MM.1S (cell line): ENCODE measurements around the gene DENND1A.

Experiments used
- DNase-seq: peaks from one replicate; pipeline ENCODE4 v3.0.0-alpha.2; 2015
- H2AFZ ChIP-seq: fragments of 300-600 bp; sonication (generic); 2 replicates; pipeline ENCODE4 v1.6.0; 2016; ENCODE audit warnings: antibody characterized with exemption, low read length
- H3F3A ChIP-seq: fragments of 300-600 bp; sonication (generic); 2 replicates; pipeline ENCODE4 v1.6.1; 2016; ENCODE audit warnings: mild to moderate bottlenecking, antibody characterized with exemption, low read length, moderate library complexity, mixed read lengths; ENCODE audit not compliant: insufficient read depth
- H3K27ac ChIP-seq: fragments of 300-600 bp; sonication (generic); 2 replicates; pipeline ENCODE4 v1.5.1; 2016; ENCODE audit warnings: mild to moderate bottlenecking, low read length
- H3K27me3 ChIP-seq: fragments of 300-600 bp; sonication (generic); replicated peaks from 2 replicates; pipeline ENCODE4 v1.6.0; 2016; ENCODE audit warnings: low read length; ENCODE audit not compliant: insufficient read depth
- H3K36me3 ChIP-seq: fragments of 300-600 bp; sonication (generic); replicated peaks from 2 replicates; pipeline ENCODE4 v1.6.1; 2016; ENCODE audit warnings: mild to moderate bottlenecking, low read length, mixed read lengths; ENCODE audit not compliant: insufficient read depth
- H3K4me1 ChIP-seq: fragments of 300-600 bp; sonication (generic); 2 replicates; pipeline ENCODE4 v1.6.1; 2016; ENCODE audit warnings: low read length, mixed read lengths
- H3K4me2 ChIP-seq: fragments of 300-600 bp; sonication (generic); 2 replicates; pipeline ENCODE4 v1.6.0; 2016; ENCODE audit warnings: low read depth, low read length
- H3K4me3 ChIP-seq: fragments of 300-600 bp; sonication (generic); 2 replicates; pipeline ENCODE4 v1.5.1; 2016; ENCODE audit warnings: low read length, mixed read lengths
- H3K79me2 ChIP-seq: fragments of 300-600 bp; sonication (generic); 2 replicates; pipeline ENCODE4 v1.6.1; 2016; ENCODE audit warnings: mixed run types, low read length, mixed read lengths
- H3K9ac ChIP-seq: fragments of 300-600 bp; sonication (generic); 2 replicates; pipeline ENCODE4 v1.6.1; 2016; ENCODE audit warnings: low read length, mixed read lengths
- H3K9me2 ChIP-seq: fragments of 300-600 bp; sonication (generic); replicated peaks from 2 replicates; pipeline ENCODE4 v1.6.1; 2016; ENCODE audit warnings: mild to moderate bottlenecking, low read length, mixed read lengths; ENCODE audit not compliant: insufficient read depth
- H3K9me3 ChIP-seq: fragments of 300-600 bp; sonication (generic); replicated peaks from 2 replicates; pipeline ENCODE4 v1.6.1; 2016; ENCODE audit warnings: mild to moderate bottlenecking, low read length, mixed read lengths; ENCODE audit not compliant: insufficient read depth
- H4K20me1 ChIP-seq: fragments of 300-600 bp; sonication (generic); 2 replicates; pipeline ENCODE4 v1.6.1; 2016; ENCODE audit warnings: mild to moderate bottlenecking, low read length, moderate library complexity, mixed read lengths; ENCODE audit not compliant: insufficient read depth
- EZH2 ChIP-seq: fragments of 300-600 bp; sonication (generic); optimal IDR thresholded peaks from 2 replicates; pipeline ENCODE3; 2017; ENCODE audit warnings: low read depth, mild to moderate bottlenecking, antibody characterized with exemption, low read length, mixed read lengths
- EZH2phosphoT487 ChIP-seq: fragments of 300-600 bp; sonication (generic); IDR thresholded peaks from 2 replicates; pipeline ENCODE4 v1.6.1; 2018; ENCODE audit warnings: antibody characterized with exemption, low read length
- TF ChIP-seq, protein P1 (sequence below): fragments of 300-600 bp; sonication (generic); IDR thresholded peaks from 2 replicates; pipeline ENCODE4 v1.5.1; 2016; ENCODE audit warnings: antibody characterized with exemption, low read length, mixed read lengths

DENND1A gene

DNA sequence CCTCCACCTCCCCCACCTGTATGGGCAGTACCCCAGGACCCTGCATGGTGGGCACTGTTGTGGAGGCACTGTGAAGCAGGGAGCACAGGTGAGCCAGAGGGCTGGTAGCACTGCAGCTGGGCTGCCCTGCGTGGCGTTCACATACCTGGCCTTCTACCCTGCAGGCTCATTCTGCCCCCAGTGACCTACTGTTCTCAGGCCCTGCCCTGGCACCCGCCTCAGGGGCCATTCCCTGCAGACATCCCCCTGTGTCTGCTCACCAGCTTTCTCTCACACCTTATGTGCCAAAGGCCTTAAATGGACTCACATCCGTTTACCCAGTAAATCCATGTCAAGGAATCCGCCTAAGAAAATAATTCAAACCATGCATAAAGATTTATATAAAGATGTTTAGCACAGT lies 377.4 kb downstream of the DENND1A start:
- DNase-seq: no peak
- no peak overlapping the region for H3K9ac ChIP-seq
- no peaks in the 10 kb centered on the region for H3K27me3 ChIP-seq
- no peak overlapping the region for H3K4me3 ChIP-seq
- H3K9me2 ChIP-seq: no peaks in the 10 kb centered on the region
- no peak overlapping the region for H3K27ac ChIP-seq
- no peaks in the 10 kb centered on the region for H3F3A ChIP-seq
- no peak overlapping the region for H3K4me2 ChIP-seq
- no peaks in the 10 kb centered on the region for H4K20me1 ChIP-seq
- H2AFZ ChIP-seq: no peak overlapping the region
- H3K36me3 ChIP-seq: no peaks in the 10 kb centered on the region
- TF ChIP-seq EZH2phosphoT487 (no peak), EZH2 (no peak)
- TF ChIP-seq, protein P1, sequence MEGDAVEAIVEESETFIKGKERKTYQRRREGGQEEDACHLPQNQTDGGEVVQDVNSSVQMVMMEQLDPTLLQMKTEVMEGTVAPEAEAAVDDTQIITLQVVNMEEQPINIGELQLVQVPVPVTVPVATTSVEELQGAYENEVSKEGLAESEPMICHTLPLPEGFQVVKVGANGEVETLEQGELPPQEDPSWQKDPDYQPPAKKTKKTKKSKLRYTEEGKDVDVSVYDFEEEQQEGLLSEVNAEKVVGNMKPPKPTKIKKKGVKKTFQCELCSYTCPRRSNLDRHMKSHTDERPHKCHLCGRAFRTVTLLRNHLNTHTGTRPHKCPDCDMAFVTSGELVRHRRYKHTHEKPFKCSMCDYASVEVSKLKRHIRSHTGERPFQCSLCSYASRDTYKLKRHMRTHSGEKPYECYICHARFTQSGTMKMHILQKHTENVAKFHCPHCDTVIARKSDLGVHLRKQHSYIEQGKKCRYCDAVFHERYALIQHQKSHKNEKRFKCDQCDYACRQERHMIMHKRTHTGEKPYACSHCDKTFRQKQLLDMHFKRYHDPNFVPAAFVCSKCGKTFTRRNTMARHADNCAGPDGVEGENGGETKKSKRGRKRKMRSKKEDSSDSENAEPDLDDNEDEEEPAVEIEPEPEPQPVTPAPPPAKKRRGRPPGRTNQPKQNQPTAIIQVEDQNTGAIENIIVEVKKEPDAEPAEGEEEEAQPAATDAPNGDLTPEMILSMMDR: no peak
- H3K9me3 ChIP-seq: no peaks in the 10 kb centered on the region
- H3K79me2 ChIP-seq: no peaks in the 10 kb centered on the region
- H3K4me1 ChIP-seq: no peaks in the 10 kb centered on the region

DNA sequence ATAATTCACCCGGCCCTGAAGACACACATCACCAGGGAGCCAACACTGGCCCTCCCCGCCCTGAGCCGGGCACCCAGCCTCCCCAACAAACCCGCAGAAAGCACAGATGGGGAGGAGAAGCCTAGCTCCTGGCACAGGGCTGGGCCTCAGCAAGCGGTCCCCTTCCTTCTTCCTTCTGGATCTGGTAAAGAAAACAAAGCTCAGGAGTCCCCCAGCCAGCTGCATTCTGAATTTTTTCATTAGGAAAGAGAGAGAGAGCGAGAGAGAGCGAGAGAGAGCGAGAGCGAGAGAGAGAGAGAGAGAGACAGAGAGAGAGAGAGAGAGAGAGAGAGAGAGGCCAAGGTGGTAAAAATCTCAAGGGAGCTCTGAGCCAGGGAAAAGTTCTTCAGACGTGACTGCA lies 378.2 kb downstream of the DENND1A start:
- H3K9me2 ChIP-seq: no peaks in the 10 kb centered on the region
- no peak overlapping the region for H3K27ac ChIP-seq
- no peaks in the 10 kb centered on the region for H3K79me2 ChIP-seq
- H2AFZ ChIP-seq: no peak overlapping the region
- H4K20me1 ChIP-seq: no peaks in the 10 kb centered on the region
- no peaks in the 10 kb centered on the region for H3K27me3 ChIP-seq
- no peak overlapping the region for H3K9ac ChIP-seq
- no peak for DNase-seq
- H3K36me3 ChIP-seq: no peaks in the 10 kb centered on the region
- no peaks in the 10 kb centered on the region for H3K9me3 ChIP-seq
- no peak overlapping the region for H3K4me3 ChIP-seq
- no peaks in the 10 kb centered on the region for H3K4me1 ChIP-seq
- TF ChIP-seq EZH2phosphoT487 (no peak), EZH2 (no peak)
- TF ChIP-seq, protein P1: no peak
- H3F3A ChIP-seq: no peaks in the 10 kb centered on the region
- H3K4me2 ChIP-seq: no peak overlapping the region

DNA sequence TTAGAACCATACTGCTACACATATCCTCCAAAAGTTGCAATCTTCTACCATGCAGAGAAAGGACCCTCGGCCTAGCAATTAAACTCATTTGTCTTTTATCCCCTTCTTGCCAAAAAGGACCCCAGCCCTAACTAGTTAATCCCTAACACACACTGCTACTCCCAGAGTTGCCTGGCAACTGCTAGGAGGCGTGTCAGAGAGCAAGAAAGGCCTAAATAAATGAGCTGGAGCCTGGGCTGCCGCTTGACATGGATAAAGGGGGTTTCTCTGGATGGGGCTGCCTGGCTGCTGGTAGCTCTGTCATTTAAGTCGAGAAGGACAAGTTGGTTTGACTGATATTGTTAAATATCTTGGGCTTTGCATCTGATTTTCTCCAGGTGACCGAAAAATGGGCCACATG lies 379.1 kb downstream of the DENND1A start:
- Histone ChIP-seq H3K36me3 (no peaks in the 10 kb centered on the region), H3K9me3 (no peaks in the 10 kb centered on the region), H3K4me2 (no peak overlapping the region), H2AFZ (no peak overlapping the region), H3K9me2 (no peaks in the 10 kb centered on the region), H3K27me3 (no peaks in the 10 kb centered on the region), H3K4me3 (no peak overlapping the region), H3K27ac (no peak overlapping the region), H3K4me1 (no peaks in the 10 kb centered on the region), H4K20me1 (no peaks in the 10 kb centered on the region), H3K79me2 (no peaks in the 10 kb centered on the region), H3K9ac (no peak overlapping the region), H3F3A (no peaks in the 10 kb centered on the region)
- TF ChIP-seq EZH2phosphoT487 (no peak), EZH2 (no peak)
- TF ChIP-seq, protein P1: no peak
- no peak for DNase-seq

DNA sequence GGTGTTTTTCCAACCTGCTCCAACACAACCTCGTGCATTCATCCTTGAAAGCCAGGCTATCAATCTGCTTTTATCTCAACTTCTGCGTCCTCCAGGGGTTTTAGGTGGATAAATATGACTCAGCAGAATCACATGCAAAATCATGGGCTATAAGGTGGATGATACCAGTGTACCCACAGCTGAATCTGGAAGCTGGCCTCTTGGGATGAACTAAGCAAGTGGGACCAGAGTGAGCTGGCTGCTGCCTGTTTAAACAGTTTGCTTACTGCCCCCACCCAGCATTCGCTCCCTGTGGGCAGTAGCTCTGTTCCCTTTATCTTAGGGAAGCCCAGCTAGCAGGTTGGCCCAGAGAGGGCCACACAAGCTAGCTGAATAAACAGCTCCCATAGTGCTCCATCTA lies 379.9 kb downstream of the DENND1A start:
- Histone ChIP-seq H3K27me3 (no peaks in the 10 kb centered on the region), H3K4me1 (no peaks in the 10 kb centered on the region), H3K36me3 (no peaks in the 10 kb centered on the region)

More for the DNA sequence above, 379.9 kb downstream of the DENND1A start:
- no peak overlapping the region for H3K27ac ChIP-seq
- no peaks in the 10 kb centered on the region for H3K79me2 ChIP-seq
- H3K9me3 ChIP-seq: no peaks in the 10 kb centered on the region
- no peak overlapping the region for H2AFZ ChIP-seq
- no peak overlapping the region for H3K9ac ChIP-seq
- H3K4me3 ChIP-seq: no peak overlapping the region
- H3K9me2 ChIP-seq: no peaks in the 10 kb centered on the region
- TF ChIP-seq, protein P1: no peak
- TF ChIP-seq EZH2 (no peak), EZH2phosphoT487 (no peak)
- no peak for DNase-seq
- no peak overlapping the region for H3K4me2 ChIP-seq
- no peaks in the 10 kb centered on the region for H4K20me1 ChIP-seq
- H3F3A ChIP-seq: no peaks in the 10 kb centered on the region
